GM12864 (cell line): ENCODE data around the gene ERBB2.
"Not testable (repeated sequence)": the region's sequence is repeated elsewhere in the genome, so short reads cannot be mapped to it uniquely, and the experiment has no call there.

Source experiments
- DNase-seq: peaks from one replicate; pipeline ENCODE4 v3.0.0-alpha.2; 2011; ENCODE audit warnings: low read depth
- H3K4me3 ChIP-seq: 2 replicates; pipeline ENCODE4 v1.5.1; 2011; ENCODE audit warnings: mild to moderate bottlenecking, low read depth, low read length, control low read depth
- TF ChIP-seq, protein P1 (sequence below): IDR thresholded peaks from 2 replicates; pipeline ENCODE4 v1.5.1; 2011; ENCODE audit warnings: low read depth, mild to moderate bottlenecking, moderate library complexity, low read length, control low read depth, inconsistent platforms; ENCODE audit errors: missing control alignments

ERBB2 gene

DNA sequence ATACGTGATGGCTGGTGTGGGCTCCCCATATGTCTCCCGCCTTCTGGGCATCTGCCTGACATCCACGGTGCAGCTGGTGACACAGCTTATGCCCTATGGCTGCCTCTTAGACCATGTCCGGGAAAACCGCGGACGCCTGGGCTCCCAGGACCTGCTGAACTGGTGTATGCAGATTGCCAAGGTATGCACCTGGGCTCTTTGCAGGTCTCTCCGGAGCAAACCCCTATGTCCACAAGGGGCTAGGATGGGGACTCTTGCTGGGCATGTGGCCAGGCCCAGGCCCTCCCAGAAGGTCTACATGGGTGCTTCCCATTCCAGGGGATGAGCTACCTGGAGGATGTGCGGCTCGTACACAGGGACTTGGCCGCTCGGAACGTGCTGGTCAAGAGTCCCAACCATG, 24.9 kb downstream of the ERBB2 start:
- H3K4me3 ChIP-seq, result no peak overlapping the region
- DNase-seq, result no peak

DNA sequence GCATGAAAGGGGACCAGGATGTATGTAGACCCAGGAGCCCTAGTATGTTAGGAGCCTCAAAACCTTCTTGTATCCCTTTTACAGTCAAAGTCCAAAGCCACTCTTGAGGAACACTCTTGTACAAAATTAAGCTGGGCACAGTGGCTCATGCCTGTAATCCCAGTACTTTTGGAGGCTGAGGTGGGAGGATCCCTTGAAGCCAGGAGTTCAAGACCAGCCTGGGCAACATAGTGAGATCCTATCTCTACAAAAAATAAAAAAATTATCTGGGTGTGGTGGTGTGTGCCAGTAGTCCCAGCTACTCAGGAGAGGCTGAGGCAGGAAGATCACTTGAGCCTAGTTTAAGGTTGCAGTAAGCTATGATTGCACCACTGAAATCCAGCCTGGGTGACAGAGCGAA, 26.1 kb downstream of the ERBB2 start:
- H3K4me3 ChIP-seq, DNase-seq: not testable (repeated sequence)

More for the DNA sequence above, 24.9 kb downstream of the ERBB2 start:
- TF ChIP-seq, protein P1, sequence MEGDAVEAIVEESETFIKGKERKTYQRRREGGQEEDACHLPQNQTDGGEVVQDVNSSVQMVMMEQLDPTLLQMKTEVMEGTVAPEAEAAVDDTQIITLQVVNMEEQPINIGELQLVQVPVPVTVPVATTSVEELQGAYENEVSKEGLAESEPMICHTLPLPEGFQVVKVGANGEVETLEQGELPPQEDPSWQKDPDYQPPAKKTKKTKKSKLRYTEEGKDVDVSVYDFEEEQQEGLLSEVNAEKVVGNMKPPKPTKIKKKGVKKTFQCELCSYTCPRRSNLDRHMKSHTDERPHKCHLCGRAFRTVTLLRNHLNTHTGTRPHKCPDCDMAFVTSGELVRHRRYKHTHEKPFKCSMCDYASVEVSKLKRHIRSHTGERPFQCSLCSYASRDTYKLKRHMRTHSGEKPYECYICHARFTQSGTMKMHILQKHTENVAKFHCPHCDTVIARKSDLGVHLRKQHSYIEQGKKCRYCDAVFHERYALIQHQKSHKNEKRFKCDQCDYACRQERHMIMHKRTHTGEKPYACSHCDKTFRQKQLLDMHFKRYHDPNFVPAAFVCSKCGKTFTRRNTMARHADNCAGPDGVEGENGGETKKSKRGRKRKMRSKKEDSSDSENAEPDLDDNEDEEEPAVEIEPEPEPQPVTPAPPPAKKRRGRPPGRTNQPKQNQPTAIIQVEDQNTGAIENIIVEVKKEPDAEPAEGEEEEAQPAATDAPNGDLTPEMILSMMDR, result no peak

DNA sequence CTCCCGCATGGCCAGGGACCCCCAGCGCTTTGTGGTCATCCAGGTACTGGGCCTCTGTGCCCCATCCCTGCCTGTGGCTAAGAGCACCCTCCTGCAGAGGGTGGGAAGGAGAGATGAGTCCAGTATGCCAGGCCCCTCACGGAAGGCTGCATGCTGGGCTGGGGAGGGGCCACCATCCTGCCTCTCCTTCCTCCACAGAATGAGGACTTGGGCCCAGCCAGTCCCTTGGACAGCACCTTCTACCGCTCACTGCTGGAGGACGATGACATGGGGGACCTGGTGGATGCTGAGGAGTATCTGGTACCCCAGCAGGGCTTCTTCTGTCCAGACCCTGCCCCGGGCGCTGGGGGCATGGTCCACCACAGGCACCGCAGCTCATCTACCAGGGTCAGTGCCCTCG, 26.8 kb downstream of the ERBB2 start:
- H3K4me3 ChIP-seq, result no peak overlapping the region
- no peak for DNase-seq
- TF ChIP-seq, protein P1, result no peak

DNA sequence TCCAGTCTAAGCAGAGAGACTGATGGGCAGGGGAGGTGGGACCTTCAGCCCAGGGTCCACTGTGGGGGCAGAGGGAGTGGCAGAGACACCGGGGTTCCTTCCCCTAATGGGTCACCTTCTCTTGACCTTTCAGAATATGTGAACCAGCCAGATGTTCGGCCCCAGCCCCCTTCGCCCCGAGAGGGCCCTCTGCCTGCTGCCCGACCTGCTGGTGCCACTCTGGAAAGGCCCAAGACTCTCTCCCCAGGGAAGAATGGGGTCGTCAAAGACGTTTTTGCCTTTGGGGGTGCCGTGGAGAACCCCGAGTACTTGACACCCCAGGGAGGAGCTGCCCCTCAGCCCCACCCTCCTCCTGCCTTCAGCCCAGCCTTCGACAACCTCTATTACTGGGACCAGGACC, 27.7 kb downstream of the ERBB2 start:
- DNase-seq, result no peak
- TF ChIP-seq, protein P1, result no peak
- no peak overlapping the region for H3K4me3 ChIP-seq

DNA sequence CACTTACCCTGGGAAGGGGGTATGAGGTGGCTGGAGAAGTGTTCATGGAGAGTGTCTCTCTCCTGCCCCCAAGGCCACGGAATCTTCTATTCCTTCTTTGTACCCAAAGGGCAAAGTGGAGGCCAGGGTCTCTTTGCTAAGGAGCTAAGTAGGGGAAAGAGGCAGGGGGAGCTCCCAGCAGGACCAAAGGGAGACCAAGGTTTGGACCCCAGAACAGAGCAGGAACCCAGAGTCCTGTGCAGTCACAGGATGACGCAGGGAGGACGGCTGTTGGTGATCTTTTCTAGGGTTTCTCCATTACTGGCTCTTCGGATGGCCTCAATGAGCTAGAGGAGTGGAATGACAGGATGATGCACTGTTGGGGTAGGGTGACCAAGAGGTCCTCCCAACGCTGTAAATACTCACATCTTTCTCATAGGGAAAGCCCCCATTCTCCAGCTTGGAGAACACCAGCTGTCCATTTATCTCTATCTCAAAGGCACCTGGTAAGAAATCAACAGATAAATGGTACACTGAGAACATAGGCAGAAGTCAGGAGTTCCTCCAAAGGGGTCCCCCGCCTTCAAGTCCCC, 29.5 kb downstream of the ERBB2 start:
- TF ChIP-seq, protein P1, result no peak
- no peak for DNase-seq
- H3K4me3 ChIP-seq, result peak overlapping the region; percentile 93

DNA sequence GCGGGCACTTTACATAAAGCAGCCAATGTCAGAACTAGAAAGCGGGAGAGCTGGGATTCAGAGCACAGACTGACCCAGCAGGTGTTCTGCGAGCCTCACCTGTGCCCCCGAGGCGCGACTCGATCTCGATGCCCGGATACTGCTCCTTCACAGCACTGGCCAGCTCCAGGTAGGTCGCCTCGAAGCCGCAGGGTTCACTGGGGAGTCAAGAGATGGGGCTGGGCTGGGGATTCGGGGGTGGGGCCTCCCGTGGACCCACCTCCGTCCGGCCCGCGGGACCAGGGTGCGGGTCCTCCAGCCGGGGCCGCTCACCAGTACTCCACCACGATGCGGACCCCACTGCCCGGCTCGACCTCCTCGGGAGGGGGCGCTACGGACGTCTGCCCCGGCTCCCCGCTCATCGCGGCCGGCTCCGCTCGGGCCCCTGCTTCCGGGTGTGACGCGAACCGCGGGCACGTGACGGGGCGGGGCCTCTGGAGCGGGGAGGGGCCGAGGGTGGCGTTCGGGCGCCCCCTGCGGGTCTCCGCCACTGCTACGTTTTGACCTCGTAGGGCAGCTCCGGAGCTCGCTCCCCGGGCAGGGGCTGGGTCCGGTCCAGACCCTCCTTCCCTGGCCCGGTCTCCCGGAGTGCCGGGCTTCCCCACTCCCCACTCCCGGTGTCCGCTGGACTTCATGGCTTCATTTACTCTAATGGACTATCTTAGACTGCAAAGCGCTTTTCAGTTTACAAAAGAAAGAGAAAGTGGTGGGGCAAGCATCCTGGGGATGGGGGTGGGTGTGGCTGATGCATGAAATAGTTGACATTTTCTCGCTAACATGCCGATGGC, 30.4 kb downstream of the ERBB2 start, which contains the start of gene MIEN1:
TSS of gene MIEN1 (minus strand) at position 438 of the 827 bp plus-strand sequence. CDS start at position 401, 37 bp downstream.
- TF ChIP-seq, protein P1, result peak; percentile 80
- peak within 1 kb of the TSS; percentile 93 for H3K4me3 ChIP-seq
- DNase-seq, result peak; percentile 37

DNA sequence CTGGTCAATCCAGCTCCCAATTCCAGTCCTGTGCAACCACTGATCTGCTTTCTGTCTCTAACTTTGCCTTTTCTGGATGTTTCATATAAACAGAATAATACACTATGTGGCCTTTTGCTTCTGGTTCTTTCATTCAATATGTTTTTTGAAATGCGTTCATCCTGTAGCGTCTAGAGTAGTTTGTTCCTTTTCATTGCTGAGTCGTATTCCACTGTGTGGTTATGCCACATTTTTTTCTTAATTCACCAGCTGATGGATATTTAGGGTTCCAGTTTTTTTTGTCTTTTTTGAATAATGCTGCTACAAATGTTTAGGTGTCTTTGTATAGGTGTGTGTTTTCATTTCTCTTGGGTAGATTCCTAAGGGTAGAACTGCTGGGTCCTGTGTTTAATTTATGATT, 32.7 kb downstream of the ERBB2 start:
- DNase-seq, result no peak
- TF ChIP-seq, protein P1, result no peak
- no peak overlapping the region for H3K4me3 ChIP-seq
